ENCODE results near the gene MYLK. TPM values are rescaled to one million over a fixed set of nuclear protein-coding genes. Genes with fewer than 3 reads are reported as not detected.

MYLK gene
- polyA plus RNA-seq, 4 donors, result 129 to 170 (median 136) TPM

GRCh38 chr3:123877466-123877865 is 6.7 kb downstream of the MYLK start:
- DNase-seq (ENCODE audit: low read depth in 4 of 4, low spot score in 3 of 4), result no peak

GRCh38 chr3:123876858-123877257 is 7.3 kb downstream of the MYLK start:
- DNase-seq (ENCODE audit: low read depth in 4 of 4, low spot score in 3 of 4), result no peak

GRCh38 chr3:123872621-123873020 is 11.5 kb downstream of the MYLK start:
- no peak for DNase-seq (ENCODE audit: low read depth in 4 of 4, low spot score in 3 of 4)

GRCh38 chr3:123871946-123872345 is 12.2 kb downstream of the MYLK start:
- DNase-seq (ENCODE audit: low read depth in 4 of 4, low spot score in 3 of 4), result no peak

- DNase-seq (ENCODE audit: low read depth in 4 of 4, low spot score in 3 of 4), result no peak
Observed at GRCh38 chr3:123870033-123870432, 14.1 kb downstream of the MYLK start.

- DNase-seq (ENCODE audit: low read depth in 4 of 4, low spot score in 3 of 4), result no peak
Observed at GRCh38 chr3:123869165-123869564, 15.0 kb downstream of the MYLK start.

GRCh38 chr3:123864706-123865105 is 19.4 kb downstream of the MYLK start:
- DNase-seq (ENCODE audit: low read depth in 4 of 4, low spot score in 3 of 4), result no peak

- DNase-seq (ENCODE audit: low read depth in 4 of 4, low spot score in 3 of 4), result no peak
Observed at GRCh38 chr3:123862152-123862551, 22.0 kb downstream of the MYLK start.

- no peak for DNase-seq (ENCODE audit: low read depth in 4 of 4, low spot score in 3 of 4)
Observed at GRCh38 chr3:123861081-123861836, 22.9 kb downstream of the MYLK start.

GRCh38 chr3:123859177-123859576 is 25.0 kb downstream of the MYLK start:
- DNase-seq (ENCODE audit: low read depth in 4 of 4, low spot score in 3 of 4), result no peak

GRCh38 chr3:123854905-123855304 is 29.2 kb downstream of the MYLK start:
- DNase-seq (ENCODE audit: low read depth in 4 of 4, low spot score in 3 of 4), result no peak

- DNase-seq (ENCODE audit: low read depth in 4 of 4, low spot score in 3 of 4), result no peak
Observed at GRCh38 chr3:123853686-123854372, 30.3 kb downstream of the MYLK start.

GRCh38 chr3:123847209-123847608 is 36.9 kb downstream of the MYLK start:
- no peak for DNase-seq (ENCODE audit: low read depth in 4 of 4, low spot score in 3 of 4)

- DNase-seq (ENCODE audit: low read depth in 4 of 4, low spot score in 3 of 4), result no peak
Observed at GRCh38 chr3:123843668-123844067, 40.5 kb downstream of the MYLK start.

GRCh38 chr3:123842711-123843110 is 41.4 kb downstream of the MYLK start:
- no peak for DNase-seq (ENCODE audit: low read depth in 4 of 4, low spot score in 3 of 4)

GRCh38 chr3:123841476-123842238 is 42.5 kb downstream of the MYLK start:
- DNase-seq (ENCODE audit: low read depth in 4 of 4, low spot score in 3 of 4), result no peak

- no peak for DNase-seq (ENCODE audit: low read depth in 4 of 4, low spot score in 3 of 4)
Observed at GRCh38 chr3:123840961-123841360, 43.2 kb downstream of the MYLK start.

GRCh38 chr3:123837858-123838257 is 46.3 kb downstream of the MYLK start:
- no peak for DNase-seq (ENCODE audit: low read depth in 4 of 4, low spot score in 3 of 4)

- DNase-seq (ENCODE audit: low read depth in 4 of 4, low spot score in 3 of 4), result no peak
Observed at GRCh38 chr3:123834631-123835030, 49.5 kb downstream of the MYLK start.

GRCh38 chr3:123833398-123833785 is 50.7 kb downstream of the MYLK start:
- no peak for DNase-seq (ENCODE audit: low read depth in 4 of 4, low spot score in 3 of 4)

GRCh38 chr3:123832692-123833397 is 51.3 kb downstream of the MYLK start:
- no peak for DNase-seq (ENCODE audit: low read depth in 4 of 4, low spot score in 3 of 4)

Data from left renal pelvis (tissue), 4 donors.